Articular chondrocyte of knee joint (primary cell): ENCODE data around the gene SNX32. TPM values are rescaled to one million over a fixed set of nuclear protein-coding genes. Genes with fewer than 3 reads are reported as not detected.

Source experiments
- total RNA-seq: library from RNA; depleted of rRNA; stranded (reverse); fragments of >200 nt; gene quantifications from 2 replicates; pipeline ENCODE4 v1.2.3, GENCODE V29; 2012

Gene SNX32
- 1.2 and 2.2 TPM in 2 replicates for total RNA-seq

DNA sequence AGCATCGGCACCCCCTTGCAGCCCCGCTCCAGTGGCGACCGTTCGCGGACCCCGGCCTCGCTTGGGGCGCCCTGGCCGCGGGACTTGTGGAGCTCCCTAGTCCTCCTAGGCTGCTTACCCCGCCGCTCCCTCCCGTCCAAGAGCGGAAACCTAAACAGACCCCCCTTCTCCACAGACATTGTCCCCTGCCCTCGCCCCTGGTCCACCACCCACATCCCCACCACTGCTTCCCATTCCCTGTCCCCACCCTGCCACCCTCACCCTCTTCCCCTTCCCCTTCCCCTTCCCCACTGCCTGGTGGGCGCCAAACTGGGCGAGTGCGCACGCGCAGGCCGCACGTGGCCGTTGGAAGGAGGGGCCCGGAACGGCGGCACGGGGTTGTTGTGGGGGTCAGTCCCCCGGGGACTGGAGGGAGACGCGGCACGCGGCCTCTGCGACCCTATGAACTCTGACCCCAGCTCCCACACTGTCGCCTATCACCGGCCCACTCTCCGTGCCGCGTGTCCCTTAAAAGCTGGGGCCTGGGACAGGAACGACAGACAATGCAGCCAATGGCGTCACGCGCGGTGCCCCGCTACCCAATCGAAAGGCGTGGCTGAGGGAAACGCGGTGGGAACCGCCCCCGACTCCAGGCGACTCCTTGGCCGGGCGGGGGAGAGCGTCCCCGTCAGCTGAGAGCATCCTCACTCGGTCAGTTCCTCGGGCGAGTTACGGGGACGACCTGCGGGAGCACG lies at the start of gene SNX32:
SNX32 (plus strand) TSS at position 667 of the 734 bp plus-strand sequence. CDS start 103 bp downstream, outside the sequence.

DNA sequence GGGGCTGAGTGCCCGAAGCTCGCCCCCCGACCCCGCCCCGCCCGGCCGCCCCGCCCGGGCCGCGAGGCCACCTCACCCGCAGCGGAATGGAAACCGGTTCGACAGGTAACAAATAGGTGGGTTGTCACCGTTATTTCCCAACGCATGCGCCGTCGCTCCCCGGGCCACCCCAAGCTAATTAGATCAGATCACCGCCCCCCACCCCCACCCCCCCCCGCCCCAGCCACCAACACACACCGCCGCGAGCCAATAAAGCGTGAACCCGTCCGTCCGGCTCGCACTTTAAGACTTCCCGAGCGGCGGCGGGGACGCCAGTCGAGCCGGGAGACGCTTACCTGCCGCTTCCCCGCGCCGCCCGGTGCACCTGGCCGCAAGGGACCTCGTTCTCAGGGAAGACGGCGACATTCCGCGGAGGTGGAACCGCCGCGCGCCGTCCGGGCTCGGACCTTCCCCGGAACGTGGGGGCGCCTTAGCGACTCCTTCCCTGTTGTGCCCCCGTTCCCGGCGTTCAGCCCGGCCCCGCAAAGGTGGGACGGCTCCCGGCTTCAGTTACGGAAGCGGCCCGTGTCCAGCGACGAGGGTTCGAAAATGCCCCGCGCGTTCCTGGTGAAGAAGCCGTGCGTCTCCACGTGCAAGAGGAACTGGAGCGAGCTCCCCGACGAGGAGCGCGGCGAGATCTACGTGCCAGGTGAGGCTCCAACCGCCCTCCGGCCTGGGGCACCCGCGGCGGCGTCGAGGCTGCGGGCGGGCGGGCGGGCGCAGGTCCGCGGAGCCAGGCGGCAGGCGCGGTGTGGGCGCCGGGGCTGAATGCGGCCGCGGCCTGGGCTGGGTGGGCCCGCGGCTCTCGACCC lies 46.8 kb upstream of the SNX32 start, which contains the start of gene OVOL1:
OVOL1 (plus strand) TSS at position 278 of the 851 bp plus-strand sequence; CDS start at position 589, 311 bp downstream.

DNA sequence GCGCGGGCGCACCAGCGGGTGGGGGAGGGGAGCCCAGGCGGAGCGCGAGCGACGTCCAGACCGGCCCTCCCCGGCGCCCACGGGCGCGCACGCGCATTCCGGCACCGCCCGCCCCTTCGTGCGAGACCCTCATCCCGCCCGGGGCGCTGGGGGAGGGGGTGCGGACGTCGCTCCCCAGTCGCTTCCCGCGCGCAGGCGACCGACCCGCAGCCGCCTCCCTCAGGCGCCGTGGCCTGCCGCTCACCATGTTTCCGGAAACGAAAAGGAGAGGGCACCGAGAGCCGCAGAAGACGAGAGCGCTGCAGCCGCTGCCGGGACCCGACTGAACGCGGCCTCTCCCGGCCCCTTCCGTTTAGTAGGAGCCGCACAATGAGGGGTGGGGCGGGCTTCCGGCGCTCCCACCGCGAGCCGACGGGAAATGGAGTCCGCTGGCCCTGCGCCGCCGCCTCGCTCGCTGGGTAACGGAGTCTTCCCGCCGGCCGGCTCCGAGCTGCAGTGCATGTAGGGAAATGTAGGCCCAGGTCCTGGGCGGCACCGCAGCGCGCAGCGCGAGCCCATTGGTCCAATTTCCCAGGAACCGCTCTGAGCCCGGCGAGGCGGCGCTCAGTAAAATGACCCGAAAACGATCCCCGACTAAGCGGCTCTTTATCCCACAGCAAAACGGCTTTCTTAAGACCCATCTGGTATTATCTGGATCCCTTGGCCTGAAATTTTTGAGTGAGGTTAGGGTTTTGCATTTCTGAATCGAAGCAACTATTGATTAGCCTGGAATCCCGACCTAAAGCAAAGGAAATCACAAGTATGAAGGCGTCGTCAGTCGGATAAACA lies 24.3 kb downstream of the SNX32 start, which contains the start of gene CFL1:
CFL1 (minus strand) TSS at position 328 of the 828 bp plus-strand sequence; CDS start at position 247, 81 bp downstream.

DNA sequence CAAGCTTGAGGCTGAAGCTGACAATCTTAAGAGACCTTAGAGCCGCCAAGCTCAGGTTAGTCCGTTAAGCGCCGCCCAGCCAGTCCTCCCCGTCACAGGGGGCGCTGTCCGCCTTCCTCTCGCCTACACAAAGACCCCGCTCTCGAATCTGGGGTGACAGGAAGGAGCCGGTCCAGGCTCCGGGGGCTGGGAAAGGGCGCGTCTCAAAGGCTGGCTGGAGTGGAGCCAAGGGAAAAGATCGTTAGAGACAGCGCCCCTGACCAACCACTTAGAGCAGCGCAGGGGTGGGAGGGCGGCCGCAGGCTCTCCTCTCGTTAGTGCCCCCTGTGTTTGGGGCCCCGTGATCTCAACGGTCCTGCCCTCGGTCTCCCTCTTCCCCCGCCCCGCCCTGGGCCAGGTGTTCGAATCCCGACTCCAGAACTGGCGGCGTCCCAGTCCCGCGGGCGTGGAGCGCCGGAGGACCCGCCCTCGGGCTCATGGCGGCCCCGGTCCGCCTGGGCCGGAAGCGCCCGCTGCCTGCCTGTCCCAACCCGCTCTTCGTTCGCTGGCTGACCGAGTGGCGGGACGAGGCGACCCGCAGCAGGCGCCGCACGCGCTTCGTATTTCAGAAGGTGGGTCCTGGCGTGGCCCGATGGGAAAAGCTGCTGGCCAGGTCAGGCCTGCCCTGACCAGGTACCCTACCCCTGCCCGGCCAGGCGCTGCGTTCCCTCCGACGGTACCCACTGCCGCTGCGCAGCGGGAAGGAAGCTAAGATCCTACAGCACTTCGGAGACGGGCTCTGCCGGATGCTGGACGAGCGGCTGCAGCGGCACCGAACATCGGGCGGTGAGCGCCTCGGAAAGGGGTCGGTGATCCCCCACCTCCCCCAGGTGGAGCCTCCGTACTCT lies 26.8 kb downstream of the SNX32 start, which contains the start of gene MUS81:
MUS81 (plus strand) TSS at position 156 of the 887 bp plus-strand sequence; CDS start at position 477, 321 bp downstream.

GRCh38 chr11:65872586-65873317 lies 39.0 kb downstream of the SNX32 start, which contains the start of gene EFEMP2:
EFEMP2 (minus strand) TSS chr11:65872800; CDS start chr11:65872354, 446 bp downstream.

GRCh38 chr11:65879617-65880016 lies 45.9 kb downstream of the SNX32 start, which contains the start of gene CTSW:
CTSW (plus strand) TSS chr11:65879837; CDS start chr11:65879855, 18 bp downstream.

DNA sequence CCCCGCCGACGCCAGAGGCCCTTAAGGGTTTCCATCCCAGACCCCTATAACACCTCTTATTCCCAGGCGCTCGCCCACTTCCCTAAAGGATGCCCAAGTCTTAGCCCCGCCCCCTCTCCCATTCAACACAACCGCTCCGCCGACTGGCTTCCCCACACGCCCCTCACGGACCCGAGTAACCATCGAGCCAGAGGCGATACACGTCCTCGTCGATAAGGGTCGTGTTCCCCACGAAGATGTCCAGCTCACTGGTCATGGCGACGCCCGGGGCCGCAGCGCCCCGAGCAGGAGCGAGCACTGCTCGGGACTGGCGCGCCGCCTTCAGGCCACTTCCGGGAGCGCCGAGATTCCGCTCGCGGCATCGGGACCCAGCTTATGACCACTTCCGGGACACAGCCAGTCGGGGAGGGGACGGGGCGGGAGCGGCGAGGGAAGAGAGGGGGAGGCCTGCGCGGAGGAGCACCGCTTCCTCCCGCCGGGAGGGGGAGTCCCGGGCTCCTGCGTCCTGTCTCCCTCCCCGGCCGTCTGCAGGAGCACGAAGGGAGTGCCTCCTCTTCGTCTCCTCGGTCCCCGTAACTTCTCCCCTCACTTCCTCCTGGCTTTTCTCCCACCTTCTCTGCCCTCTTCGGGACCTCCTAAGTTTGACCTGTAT lies 54.5 kb downstream of the SNX32 start, which contains the start of gene FIBP:
FIBP (minus strand) TSS at position 309 of the 652 bp plus-strand sequence; CDS start at position 256, 53 bp downstream.

GRCh38 chr11:65890324-65891218 lies 56.8 kb downstream of the SNX32 start, which contains the start of gene CCDC85B:
CCDC85B (plus strand) TSS chr11:65890673; CDS start chr11:65890784, 111 bp downstream.

DNA sequence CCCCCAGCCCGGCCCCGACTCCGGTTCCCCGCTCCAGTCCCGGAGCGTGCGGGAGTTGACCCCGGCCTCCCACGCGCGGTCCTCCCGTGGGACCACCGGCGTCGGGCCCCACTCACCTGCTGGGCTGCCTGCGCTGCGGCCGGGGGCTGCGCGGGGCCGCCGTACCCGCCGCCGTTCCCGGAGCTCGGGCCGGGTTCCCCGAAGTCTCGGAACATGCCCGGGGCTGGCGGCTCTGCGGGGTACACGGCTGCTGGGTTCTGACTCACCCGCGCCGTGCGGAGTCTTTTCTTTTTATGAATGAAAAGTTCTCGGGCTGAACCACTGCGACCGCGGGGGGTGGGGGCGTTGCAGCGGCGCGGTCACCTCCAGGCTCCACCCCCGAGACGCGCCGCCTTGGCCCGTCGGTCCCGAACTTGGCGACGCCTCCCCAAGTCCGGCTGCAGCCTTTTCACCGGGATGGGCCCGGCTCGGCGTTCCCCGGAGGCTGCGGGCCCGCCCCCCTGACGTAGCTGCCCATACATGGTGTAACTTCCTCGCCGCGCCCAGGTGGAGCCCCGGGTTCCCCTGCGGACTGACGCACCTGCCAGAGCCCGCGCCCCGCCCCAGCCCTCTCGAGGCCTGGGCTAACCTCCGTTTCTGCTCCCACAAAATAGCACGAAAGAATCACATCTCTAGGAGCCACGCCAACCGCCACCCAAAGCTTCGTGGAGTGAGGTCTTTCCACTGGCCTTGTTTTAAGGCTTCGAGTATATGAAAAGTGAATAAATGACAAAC lies 66.5 kb downstream of the SNX32 start, which contains the start of gene FOSL1:
FOSL1 (minus strand) TSS at position 264 of the 774 bp plus-strand sequence; CDS start at position 215, 49 bp downstream.

Other genes starting within 250 kb of the SNX32 start
- gene KCNK7, start 238.2 kb upstream of the SNX32 start, total RNA-seq: not detected in 2 replicates
- 19.0 and 20.6 TPM in 2 replicates for gene MAP3K11, start 219.7 kb upstream of the SNX32 start, total RNA-seq
- gene PCNX3, start 218.2 kb upstream of the SNX32 start, total RNA-seq: 21.3 and 23.1 TPM in 2 replicates
- 10.6 and 11.9 TPM in 2 replicates for gene SIPA1, start 195.9 kb upstream of the SNX32 start, total RNA-seq
- gene RELA, start 171.0 kb upstream of the SNX32 start, total RNA-seq: 30.9 and 31.2 TPM in 2 replicates
- 36.9 and 40.2 TPM in 2 replicates for gene KAT5, start 121.7 kb upstream of the SNX32 start, total RNA-seq
- gene RNASEH2C, start 113.2 kb upstream of the SNX32 start, total RNA-seq: 35.1 and 51.9 TPM in 2 replicates
- gene AP5B1, start 53.0 kb upstream of the SNX32 start, total RNA-seq: 11.8 and 14.9 TPM in 2 replicates
- not detected in 2 replicates for gene OVOL1, start 46.9 kb upstream of the SNX32 start, total RNA-seq
- gene CFL1, start 24.2 kb downstream of the SNX32 start, total RNA-seq: 577 and 633 TPM in 2 replicates
- gene MUS81, start 26.5 kb downstream of the SNX32 start, total RNA-seq: 29.2 and 34.4 TPM in 2 replicates
- 102 and 105 TPM in 2 replicates for gene EFEMP2, start 38.8 kb downstream of the SNX32 start, total RNA-seq
- 0.13 TPM in 1 of 2 replicates, not detected in the other for gene CTSW, start 45.9 kb downstream of the SNX32 start, total RNA-seq
- gene FIBP, start 54.5 kb downstream of the SNX32 start, total RNA-seq: 130 and 132 TPM in 2 replicates
- 57.9 and 60.6 TPM in 2 replicates for gene CCDC85B, start 56.7 kb downstream of the SNX32 start, total RNA-seq
- 13.1 and 26.1 TPM in 2 replicates for gene FOSL1, start 66.4 kb downstream of the SNX32 start, total RNA-seq
- gene C11orf68, start 85.1 kb downstream of the SNX32 start, total RNA-seq: 26.8 and 32.6 TPM in 2 replicates
- gene DRAP1, start 85.5 kb downstream of the SNX32 start, total RNA-seq: 147 and 149 TPM in 2 replicates
- not detected in 2 replicates for gene TSGA10IP, start 111.5 kb downstream of the SNX32 start, total RNA-seq
- 24.2 and 24.4 TPM in 2 replicates for gene SART1, start 127.8 kb downstream of the SNX32 start, total RNA-seq
- 26.6 and 27.2 TPM in 2 replicates for gene EIF1AD, start 168.2 kb downstream of the SNX32 start, total RNA-seq
- gene BANF1, start 168.5 kb downstream of the SNX32 start, total RNA-seq: 37.4 and 40.0 TPM in 2 replicates
- 3.0 and 7.6 TPM in 2 replicates for gene CST6, start 178.0 kb downstream of the SNX32 start, total RNA-seq
- 0.26 and 0.43 TPM in 2 replicates for gene CATSPER1, start 192.5 kb downstream of the SNX32 start, total RNA-seq
- 0.32 TPM in 1 of 2 replicates, not detected in the other for gene GAL3ST3, start 215.2 kb downstream of the SNX32 start, total RNA-seq
- 116 and 131 TPM in 2 replicates for gene SF3B2, start 218.4 kb downstream of the SNX32 start, total RNA-seq
- 29.5 and 36.6 TPM in 2 replicates for gene PACS1, start 236.3 kb downstream of the SNX32 start, total RNA-seq